GM19193 (cell line): ENCODE measurements around the gene SPATC1L.

Experiments used
- POLR2A ChIP-seq: IDR thresholded peaks from 4 replicates; pipeline ENCODE4 v1.6.1; 2011; ENCODE audit not compliant: insufficient read depth, insufficient read length; ENCODE audit errors: extremely low read depth

SPATC1L gene

GRCh38 chr21:46161633-46162592 is 22.3 kb downstream of the SPATC1L start:
- TF ChIP-seq POLR2A, result no peak

DNA sequence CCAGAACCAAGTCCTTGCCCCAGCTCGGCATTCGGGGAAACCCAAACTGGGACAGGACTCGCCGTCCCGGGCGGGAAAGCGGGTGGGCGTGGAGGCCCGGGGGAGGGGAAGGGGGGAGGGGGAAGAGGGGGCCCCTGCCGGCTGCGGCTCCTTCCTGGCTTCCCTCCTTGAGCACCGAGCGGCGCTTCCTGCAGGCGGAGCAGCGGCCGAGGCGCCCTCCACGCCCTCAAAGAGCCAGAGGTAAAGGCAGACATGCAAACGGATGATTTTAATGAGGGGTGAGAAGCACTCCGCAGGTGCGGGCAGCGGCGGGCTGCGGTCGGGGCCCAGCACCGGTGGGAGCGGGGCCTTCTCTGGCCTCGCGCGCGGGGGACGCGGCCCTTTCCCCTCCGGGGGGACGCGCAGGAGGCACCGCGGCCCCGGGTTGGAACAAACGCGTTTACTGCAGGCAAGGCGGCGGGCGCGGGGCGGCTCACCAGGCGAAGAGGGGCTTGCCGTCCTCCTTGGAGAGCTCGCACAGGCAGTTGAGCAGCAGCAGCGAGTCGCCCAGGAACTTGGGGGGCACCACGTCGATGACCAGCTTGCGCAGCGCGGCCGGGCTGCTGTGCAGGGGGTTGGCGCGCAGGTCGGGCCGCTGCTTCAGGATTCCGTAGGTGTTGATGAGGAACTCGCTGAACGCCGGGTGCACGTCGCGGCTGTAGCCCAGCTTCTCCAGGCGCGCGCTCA is 23.2 kb downstream of the SPATC1L start:
- no peak for TF ChIP-seq POLR2A

- no peak for TF ChIP-seq POLR2A
These were observed 23.7 kb downstream of the SPATC1L start for GRCh38 chr21:46160657-46160906.

GRCh38 chr21:46159841-46160656 is 24.2 kb downstream of the SPATC1L start:
- no peak for TF ChIP-seq POLR2A

- TF ChIP-seq POLR2A, result no peak
These were observed 24.9 kb downstream of the SPATC1L start for GRCh38 chr21:46159390-46159789.

DNA sequence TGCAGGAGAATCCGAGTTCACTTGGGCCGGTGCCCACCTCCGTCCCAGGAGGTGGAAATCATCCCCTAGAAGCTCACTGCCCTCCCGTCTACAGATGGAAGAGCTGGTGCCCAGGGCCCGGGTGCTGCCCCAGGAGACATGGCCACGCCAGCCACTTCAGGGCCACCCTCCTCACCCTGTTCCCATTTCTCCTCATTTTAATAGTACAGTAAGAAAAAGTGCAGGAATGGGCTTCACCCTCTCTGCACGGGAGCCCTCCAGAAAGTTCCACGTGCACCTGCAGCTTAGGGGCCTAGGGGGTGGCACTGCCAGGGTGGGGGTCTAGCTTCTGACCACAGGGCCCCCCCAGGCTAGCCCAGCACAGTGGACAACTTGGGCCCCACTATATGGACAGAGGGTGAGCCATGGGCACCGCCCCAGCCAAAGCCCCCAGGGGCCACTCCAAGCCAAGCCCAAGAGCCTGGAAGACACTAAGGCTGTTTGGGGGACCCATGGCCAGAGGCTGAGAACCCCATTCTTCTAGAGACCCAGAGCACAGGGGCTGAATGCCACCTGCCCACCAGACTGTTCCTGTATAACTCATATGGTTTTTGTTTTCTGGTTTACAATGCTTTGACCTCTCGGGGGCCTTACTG is 25.5 kb downstream of the SPATC1L start:
- no peak for TF ChIP-seq POLR2A

DNA sequence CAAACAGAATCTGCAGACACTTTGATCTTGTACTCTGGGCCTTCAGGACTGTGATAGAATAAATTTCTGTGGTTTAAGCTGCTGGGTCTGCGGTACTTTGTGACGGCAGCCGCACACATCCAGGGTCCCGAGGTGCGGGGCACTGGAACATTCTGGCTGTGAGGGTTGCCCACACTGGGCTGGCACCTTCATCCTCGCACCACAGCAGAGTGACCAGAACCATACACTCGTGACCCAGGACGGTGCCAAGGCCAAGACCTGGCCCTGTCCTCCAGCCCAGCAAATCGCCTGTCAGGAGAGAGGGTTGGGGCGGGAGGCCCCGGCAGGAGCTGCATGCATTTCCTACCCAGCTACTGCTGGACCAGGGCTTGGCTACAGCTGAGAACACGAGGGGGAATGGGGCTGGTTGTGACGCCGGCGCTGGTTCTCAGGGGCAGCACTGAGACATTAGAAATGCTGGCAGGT is 26.2 kb downstream of the SPATC1L start:
- no peak for TF ChIP-seq POLR2A

- TF ChIP-seq POLR2A, result no peak
These were observed 26.8 kb downstream of the SPATC1L start for GRCh38 chr21:46157396-46157986.

DNA sequence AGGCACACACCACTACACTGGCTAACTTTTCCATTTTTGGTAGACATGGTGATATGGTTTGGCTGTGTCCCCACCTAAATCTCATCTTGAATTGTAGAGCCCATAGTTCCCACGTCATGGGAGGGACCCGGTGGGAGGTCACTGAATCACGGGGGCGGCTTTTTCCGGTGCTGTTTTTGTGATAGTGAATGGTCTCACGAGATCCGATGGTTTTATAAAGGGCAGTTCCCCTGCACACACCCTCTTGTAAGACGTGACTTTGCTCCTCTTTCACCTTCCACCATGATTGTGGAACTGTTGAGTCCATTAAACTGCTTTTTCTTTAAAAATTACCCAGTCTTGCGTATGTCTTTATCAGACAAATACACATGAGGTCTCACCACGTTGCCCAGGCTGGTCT is 27.6 kb downstream of the SPATC1L start:
- no peak for TF ChIP-seq POLR2A

- TF ChIP-seq POLR2A, result no peak
These were observed 27.9 kb downstream of the SPATC1L start for GRCh38 chr21:46156378-46156645.

- TF ChIP-seq POLR2A, result no peak
These were observed 28.5 kb downstream of the SPATC1L start, which contains the start of gene FTCD for GRCh38 chr21:46155514-46156377. FTCD (minus strand) TSS chr21:46155579; CDS start chr21:46155523, 56 bp downstream.

- TF ChIP-seq POLR2A, result no peak
These were observed 29.2 kb downstream of the SPATC1L start for GRCh38 chr21:46154955-46155513.
